ENCODE results near the gene SDK1.

The SDK1 gene

GRCh38 chr7:3404501-3404900 is 103.4 kb downstream of the SDK1 start (continued):
- TF ChIP-seq, protein P1, sequence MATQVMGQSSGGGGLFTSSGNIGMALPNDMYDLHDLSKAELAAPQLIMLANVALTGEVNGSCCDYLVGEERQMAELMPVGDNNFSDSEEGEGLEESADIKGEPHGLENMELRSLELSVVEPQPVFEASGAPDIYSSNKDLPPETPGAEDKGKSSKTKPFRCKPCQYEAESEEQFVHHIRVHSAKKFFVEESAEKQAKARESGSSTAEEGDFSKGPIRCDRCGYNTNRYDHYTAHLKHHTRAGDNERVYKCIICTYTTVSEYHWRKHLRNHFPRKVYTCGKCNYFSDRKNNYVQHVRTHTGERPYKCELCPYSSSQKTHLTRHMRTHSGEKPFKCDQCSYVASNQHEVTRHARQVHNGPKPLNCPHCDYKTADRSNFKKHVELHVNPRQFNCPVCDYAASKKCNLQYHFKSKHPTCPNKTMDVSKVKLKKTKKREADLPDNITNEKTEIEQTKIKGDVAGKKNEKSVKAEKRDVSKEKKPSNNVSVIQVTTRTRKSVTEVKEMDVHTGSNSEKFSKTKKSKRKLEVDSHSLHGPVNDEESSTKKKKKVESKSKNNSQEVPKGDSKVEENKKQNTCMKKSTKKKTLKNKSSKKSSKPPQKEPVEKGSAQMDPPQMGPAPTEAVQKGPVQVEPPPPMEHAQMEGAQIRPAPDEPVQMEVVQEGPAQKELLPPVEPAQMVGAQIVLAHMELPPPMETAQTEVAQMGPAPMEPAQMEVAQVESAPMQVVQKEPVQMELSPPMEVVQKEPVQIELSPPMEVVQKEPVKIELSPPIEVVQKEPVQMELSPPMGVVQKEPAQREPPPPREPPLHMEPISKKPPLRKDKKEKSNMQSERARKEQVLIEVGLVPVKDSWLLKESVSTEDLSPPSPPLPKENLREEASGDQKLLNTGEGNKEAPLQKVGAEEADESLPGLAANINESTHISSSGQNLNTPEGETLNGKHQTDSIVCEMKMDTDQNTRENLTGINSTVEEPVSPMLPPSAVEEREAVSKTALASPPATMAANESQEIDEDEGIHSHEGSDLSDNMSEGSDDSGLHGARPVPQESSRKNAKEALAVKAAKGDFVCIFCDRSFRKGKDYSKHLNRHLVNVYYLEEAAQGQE (tag by site-specific recombination; IDR thresholded peaks at IDR 0.05), result peak; percentile 29; the same call in 1 of the 2 replicates
- TF ChIP-seq ZNF133 (tag by site-specific recombination; IDR thresholded peaks at IDR 0.05), result no peak
- TF ChIP-seq ZSCAN30 (tag by site-specific recombination; IDR thresholded peaks at IDR 0.05), result 0 out of 2 replicates have a peak, but pooled peaks have one; percentile 39
- TF ChIP-seq ZNF571 (tag by site-specific recombination; IDR thresholded peaks at IDR 0.05), result no peak
- TF ChIP-seq ZIC2 (tag by site-specific recombination; IDR thresholded peaks at IDR 0.05), result no peak
- TF ChIP-seq ZNF600 (tag by site-specific recombination; IDR thresholded peaks at IDR 0.05), result no peak
- 0 out of 2 replicates have a peak, but pooled peaks have one; percentile 22 for TF ChIP-seq TCF7L2 (IDR thresholded peaks at IDR 0.05; ENCODE audit: borderline replicate concordance, low read depth, low read length)
- TF ChIP-seq ZNF174 (tag by site-specific recombination; IDR thresholded peaks at IDR 0.05), result no peak
- no peak for TF ChIP-seq ZNF521 (tag by site-specific recombination; IDR thresholded peaks at IDR 0.05)
- TF ChIP-seq KLF16 (tag by site-specific recombination; IDR thresholded peaks at IDR 0.05), result no peak
- no peak for TF ChIP-seq ZNF561 (tag by site-specific recombination; IDR thresholded peaks at IDR 0.05; ENCODE audit: borderline replicate concordance)
- no peak for TF ChIP-seq ZNF501 (tag by site-specific recombination; IDR thresholded peaks at IDR 0.05)
- TF ChIP-seq HOXD13 (CRISPR knock-in tag; IDR thresholded peaks at IDR 0.05; ENCODE audit: borderline replicate concordance), result no peak
- no peak for TF ChIP-seq MEIS1 (CRISPR knock-in tag; IDR thresholded peaks at IDR 0.05; ENCODE audit: borderline replicate concordance)
- peak; percentile 98 for TF ChIP-seq OSR2 (tag by site-specific recombination; IDR thresholded peaks at IDR 0.05)
- no peak for TF ChIP-seq ZNF239 (tag by site-specific recombination; IDR thresholded peaks at IDR 0.05)
- TF ChIP-seq ZBTB11 (tag by site-specific recombination; conservative IDR thresholded peaks at IDR 0.05; ENCODE audit: low read depth), result no peak
- TF ChIP-seq BCL11A (tag by site-specific recombination; IDR thresholded peaks at IDR 0.05; ENCODE audit: low read depth), result peak; percentile 85; the same call in 1 of the 2 replicates
- peak; percentile 22; the same call in 1 of the 2 replicates for TF ChIP-seq ZBTB17 (tag by site-specific recombination; IDR thresholded peaks at IDR 0.05)
- TF ChIP-seq ZBTB26 (tag by site-specific recombination; optimal IDR thresholded peaks at IDR 0.05), result no peak
- TF ChIP-seq, protein P2, sequence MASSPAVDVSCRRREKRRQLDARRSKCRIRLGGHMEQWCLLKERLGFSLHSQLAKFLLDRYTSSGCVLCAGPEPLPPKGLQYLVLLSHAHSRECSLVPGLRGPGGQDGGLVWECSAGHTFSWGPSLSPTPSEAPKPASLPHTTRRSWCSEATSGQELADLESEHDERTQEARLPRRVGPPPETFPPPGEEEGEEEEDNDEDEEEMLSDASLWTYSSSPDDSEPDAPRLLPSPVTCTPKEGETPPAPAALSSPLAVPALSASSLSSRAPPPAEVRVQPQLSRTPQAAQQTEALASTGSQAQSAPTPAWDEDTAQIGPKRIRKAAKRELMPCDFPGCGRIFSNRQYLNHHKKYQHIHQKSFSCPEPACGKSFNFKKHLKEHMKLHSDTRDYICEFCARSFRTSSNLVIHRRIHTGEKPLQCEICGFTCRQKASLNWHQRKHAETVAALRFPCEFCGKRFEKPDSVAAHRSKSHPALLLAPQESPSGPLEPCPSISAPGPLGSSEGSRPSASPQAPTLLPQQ (tag by site-specific recombination; IDR thresholded peaks at IDR 0.05), result no peak
- TF ChIP-seq ZNF548 (tag by site-specific recombination; IDR thresholded peaks at IDR 0.05), result no peak
- TF ChIP-seq ZNF2 (tag by site-specific recombination; IDR thresholded peaks at IDR 0.05), result peak; percentile 72; the same call in 1 of the 2 replicates
- no peak for TF ChIP-seq ZNF518A (tag by site-specific recombination; conservative IDR thresholded peaks at IDR 0.05; ENCODE audit: low read depth)
- no peak for TF ChIP-seq ZNF354C (tag by site-specific recombination; IDR thresholded peaks at IDR 0.05; ENCODE audit: borderline replicate concordance, low read depth)
- no peak for TF ChIP-seq ZNF585B (tag by site-specific recombination; IDR thresholded peaks at IDR 0.05)
- no peak for TF ChIP-seq ZNF426 (tag by site-specific recombination; IDR thresholded peaks at IDR 0.05)

Data from HEK293 (cell line).